PC-9 (cell line): ENCODE results near the gene AMIGO2. TPM values are rescaled to one million over a fixed set of nuclear protein-coding genes. Genes with fewer than 3 reads are reported as not detected.

Experiments used
- BruUV-seq: library from RNA; stranded (reverse); fragments of 400-500 nt; replicated peaks from 2 replicates; lab custom pipeline; 2021; lab: Mats Ljungman, UMichigan
- CTCF ChIA-PET: fragments of 300-600 bp; sonication (Branson Sonifier 250); formaldehyde crosslinking; loops from one replicate; lab custom pipeline; 2022; ENCODE audit warnings: antibody characterized with exemption; lab: Charles Lee
- POLR2A ChIA-PET: fragments of 300-600 bp; sonication (Branson Sonifier 250); formaldehyde crosslinking; loops from one replicate; lab custom pipeline; 2022; ENCODE audit warnings: antibody characterized with exemption; ENCODE audit not compliant: unreplicated experiment; lab: Charles Lee
- DNase-seq, 2 experiments: peaks; one replicate each; pipeline versions ENCODE4 v3.0.0 to v3.0.0-alpha.2; 2015 to 2022; ENCODE audit warnings: mixed read lengths in 1 of 2
- H2AFZ ChIP-seq: fragments of 200-600 bp; sonication (generic); 2 replicates; pipeline ENCODE4 v1.8.1; 2017; ENCODE audit warnings: antibody characterized with exemption
- H3F3A ChIP-seq: fragments of 200-600 bp; sonication (generic); 2 replicates; pipeline ENCODE4 v1.8.1; 2017; ENCODE audit warnings: antibody characterized with exemption, mild to moderate bottlenecking, low read depth; ENCODE audit not compliant: insufficient read depth
- H3K27ac ChIP-seq: fragments of 200-600 bp; sonication (generic); 2 replicates; pipeline ENCODE4 v1.6.1; 2016; ENCODE audit warnings: mixed run types
- H3K27me3 ChIP-seq: fragments of 200-600 bp; sonication (generic); 2 replicates; pipeline ENCODE4 v1.6.1; 2016; ENCODE audit warnings: low read depth, mixed run types; ENCODE audit not compliant: insufficient read depth
- H3K36me3 ChIP-seq: fragments of 200-600 bp; sonication (generic); 2 replicates; pipeline ENCODE4 v1.6.1; 2016; ENCODE audit warnings: low read depth, mixed run types
- H3K4me1 ChIP-seq: fragments of 200-600 bp; sonication (generic); replicated peaks from 2 replicates; pipeline ENCODE4 v1.6.1; 2016; ENCODE audit warnings: mixed run types; ENCODE audit not compliant: insufficient read depth
- H3K4me2 ChIP-seq: fragments of 200-600 bp; sonication (generic); 2 replicates; pipeline ENCODE4 v1.6.1; 2017; ENCODE audit warnings: mixed run types
- H3K4me3 ChIP-seq: fragments of 200-600 bp; sonication (generic); 2 replicates; pipeline ENCODE4 v1.6.1; 2016; ENCODE audit warnings: mixed run types
- H3K79me2 ChIP-seq: fragments of 200-600 bp; sonication (generic); 2 replicates; pipeline ENCODE4 v1.6.1; 2017; ENCODE audit warnings: low read depth, mixed run types
- H3K9me2 ChIP-seq: fragments of 200-600 bp; sonication (generic); 2 replicates; pipeline ENCODE4 v1.8.1; 2017; ENCODE audit warnings: mild to moderate bottlenecking; ENCODE audit not compliant: insufficient read depth
- H3K9me3 ChIP-seq: fragments of 200-600 bp; sonication (generic); 2 replicates; pipeline ENCODE4 v1.8.1; 2016; ENCODE audit warnings: low read depth; ENCODE audit not compliant: insufficient read depth
- H4K20me1 ChIP-seq: fragments of 200-600 bp; sonication (generic); 2 replicates; pipeline ENCODE4 v1.8.1; 2017; ENCODE audit not compliant: insufficient read depth
- CTCF ChIP-seq: fragments of 200-600 bp; sonication (generic); conservative IDR thresholded peaks from 2 replicates; pipeline ENCODE4 v1.6.1; 2017; ENCODE audit warnings: mixed run types, antibody characterized with exemption, mild to moderate bottlenecking, moderate library complexity
- EZH2 ChIP-seq: fragments of 200-600 bp; sonication (generic); IDR thresholded peaks from 2 replicates; pipeline ENCODE4 v1.8.0; 2017; ENCODE audit warnings: antibody characterized with exemption, low read depth
- intact Hi-C: fragments of 100-400 bp; cut with micrococcal nuclease; formaldehyde crosslinking; loops from one replicate; pipeline ENCODE4 v1.10.0; 2022; ENCODE audit not compliant: unreplicated experiment
- total RNA-seq: library from RNA; stranded (reverse); gene quantifications from 2 replicates; pipeline ENCODE4 v1.2.3, GENCODE V29; 2021

The AMIGO2 gene
- total RNA-seq, 1 experiment from 2014 or later: 41.9 TPM

GRCh38 chr12:47032644-47033043 lies 47.1 kb downstream of the AMIGO2 start:
- Histone ChIP-seq H3K4me2 (peak overlapping the region; percentile 63), H3F3A (peaks cover 25% of the 10 kb centered on the region), H3K36me3 (no peaks in the 10 kb centered on the region), H3K27ac (peak overlapping the region; percentile 90), H3K27me3 (no peaks in the 10 kb centered on the region), H3K4me3 (no peak overlapping the region), H3K9me3 (no peaks in the 10 kb centered on the region), H4K20me1 (no peaks in the 10 kb centered on the region), H2AFZ (no peak overlapping the region), H3K4me1 (peaks cover 38% of the 10 kb centered on the region), H3K9me2 (no peaks in the 10 kb centered on the region), H3K79me2 (no peaks in the 10 kb centered on the region)
- CTCF ChIA-PET: interaction anchor here (0.9 to 1.9 kb wide), 6 partner anchors 39 to 654 kb away, joined by 3 to 15 read pairs (median 4); no protein-coding TSS in a partner anchor
- no TSS peak for BruUV-seq
- POLR2A ChIA-PET: interaction anchor here (0.6 kb wide), 1 partner anchor 10 kb away, joined by 6 read pairs; no protein-coding TSS in a partner anchor
- no peak for TF ChIP-seq EZH2
- TF ChIP-seq CTCF: peak; percentile 79
- DNase-seq: peak in 1 of 2 experiments; percentile 58
- intact Hi-C loops: loop anchor here (1.0 to 10.0 kb wide), 6 partner anchors 152 to 654 kb away; no protein-coding TSS in a partner anchor

- H3K9me3 ChIP-seq: no peaks in the 10 kb centered on the region
- peaks cover 28% of the 10 kb centered on the region for H3K4me1 ChIP-seq
- H4K20me1 ChIP-seq: no peaks in the 10 kb centered on the region
- no peak for DNase-seq
- no peaks in the 10 kb centered on the region for H3K79me2 ChIP-seq
- no peaks in the 10 kb centered on the region for H3K36me3 ChIP-seq
- TF ChIP-seq EZH2: no peak
- ChIA-PET POLR2A (no interaction called here), CTCF (no interaction called here)
- H3K4me2 ChIP-seq: no peak overlapping the region
- no TSS peak for BruUV-seq
- H3K27ac ChIP-seq: no peak overlapping the region
- intact Hi-C loops: loop anchor here (5.0 to 10.0 kb wide), 3 partner anchors 155 to 905 kb away; no protein-coding TSS in a partner anchor
- H3F3A ChIP-seq: peaks cover 22% of the 10 kb centered on the region
- H3K27me3 ChIP-seq: no peaks in the 10 kb centered on the region
- no peak overlapping the region for H3K4me3 ChIP-seq
- no peaks in the 10 kb centered on the region for H3K9me2 ChIP-seq
- H2AFZ ChIP-seq: no peak overlapping the region
Measured at GRCh38 chr12:47029903-47030302, 49.9 kb downstream of the AMIGO2 start.

- ChIA-PET POLR2A (interaction anchor here (0.7 kb wide), 1 partner anchor 51 kb away, joined by 7 read pairs; no protein-coding TSS in a partner anchor), CTCF (no interaction called here)
- no peak for DNase-seq
- Histone ChIP-seq H3K4me1 (peaks cover 20% of the 10 kb centered on the region), H3K27me3 (no peaks in the 10 kb centered on the region), H3K9me2 (no peaks in the 10 kb centered on the region), H3K9me3 (no peaks in the 10 kb centered on the region), H3K27ac (no peak overlapping the region), H3F3A (peaks cover 15% of the 10 kb centered on the region), H3K36me3 (no peaks in the 10 kb centered on the region), H3K4me2 (no peak overlapping the region), H3K4me3 (no peak overlapping the region), H2AFZ (no peak overlapping the region), H4K20me1 (no peaks in the 10 kb centered on the region), H3K79me2 (no peaks in the 10 kb centered on the region)
- TF ChIP-seq EZH2: no peak
- no peak for TF ChIP-seq CTCF
- intact Hi-C loops: loop anchor here (10.0 kb wide), 1 partner anchor 904 kb away; no protein-coding TSS in a partner anchor
- BruUV-seq: no TSS peak
Measured at GRCh38 chr12:47028981-47029708, 50.6 kb downstream of the AMIGO2 start.
